Measurements from ENCODE around the gene COL6A2. TPM values are rescaled to one million over a fixed set of nuclear protein-coding genes. Genes with fewer than 3 reads are reported as not detected.

COL6A2 gene
- total and polyA plus RNA-seq, 2 experiments from 2014 or later = 509 to 832 TPM

DNA sequence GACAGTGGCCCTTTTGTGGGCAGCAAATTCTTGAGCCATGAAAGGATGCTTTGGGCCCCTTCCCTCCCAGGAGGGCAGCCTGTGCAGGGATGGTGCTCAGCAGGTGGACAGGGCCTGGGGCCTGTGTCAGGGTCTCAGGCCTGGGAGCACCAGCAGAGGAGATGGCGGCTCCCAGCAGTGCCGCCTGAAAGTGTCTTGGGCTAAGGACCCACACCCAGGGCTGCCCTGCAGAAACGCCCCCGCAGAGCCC, 33.6 kb downstream of the COL6A2 start:
- no peaks in the 10 kb centered on the region for H3K27me3 ChIP-seq
- no peaks in the 10 kb centered on the region for H4K20me1 ChIP-seq (ENCODE audit: insufficient read depth, poor library complexity, severe bottlenecking)
- H3K79me2 ChIP-seq = no peaks in the 10 kb centered on the region
- no peaks in the 10 kb centered on the region for H3K9me2 ChIP-seq (replicated peaks; ENCODE audit: insufficient read depth)
- no peaks in the 10 kb centered on the region for H3K36me3 ChIP-seq (replicated peaks; ENCODE audit: insufficient read depth, low read depth)
- no peak overlapping the region for H3K4me2 ChIP-seq
- H2AFZ ChIP-seq = no peak overlapping the region
- H3K9me3 ChIP-seq (ENCODE audit: low read depth) = no peaks in the 10 kb centered on the region
- no peak overlapping the region for H3K4me3 ChIP-seq
- no peak for DNase-seq (ENCODE audit: low spot score)
- TF ChIP-seq EZH2phosphoT487 (IDR thresholded peaks at IDR 0.05; ENCODE audit: low read depth, severe bottlenecking, unreplicated experiment) (no peak), EZH2 (IDR thresholded peaks at IDR 0.05; ENCODE audit: borderline replicate concordance) (no peak)
- TF ChIP-seq, protein P1, sequence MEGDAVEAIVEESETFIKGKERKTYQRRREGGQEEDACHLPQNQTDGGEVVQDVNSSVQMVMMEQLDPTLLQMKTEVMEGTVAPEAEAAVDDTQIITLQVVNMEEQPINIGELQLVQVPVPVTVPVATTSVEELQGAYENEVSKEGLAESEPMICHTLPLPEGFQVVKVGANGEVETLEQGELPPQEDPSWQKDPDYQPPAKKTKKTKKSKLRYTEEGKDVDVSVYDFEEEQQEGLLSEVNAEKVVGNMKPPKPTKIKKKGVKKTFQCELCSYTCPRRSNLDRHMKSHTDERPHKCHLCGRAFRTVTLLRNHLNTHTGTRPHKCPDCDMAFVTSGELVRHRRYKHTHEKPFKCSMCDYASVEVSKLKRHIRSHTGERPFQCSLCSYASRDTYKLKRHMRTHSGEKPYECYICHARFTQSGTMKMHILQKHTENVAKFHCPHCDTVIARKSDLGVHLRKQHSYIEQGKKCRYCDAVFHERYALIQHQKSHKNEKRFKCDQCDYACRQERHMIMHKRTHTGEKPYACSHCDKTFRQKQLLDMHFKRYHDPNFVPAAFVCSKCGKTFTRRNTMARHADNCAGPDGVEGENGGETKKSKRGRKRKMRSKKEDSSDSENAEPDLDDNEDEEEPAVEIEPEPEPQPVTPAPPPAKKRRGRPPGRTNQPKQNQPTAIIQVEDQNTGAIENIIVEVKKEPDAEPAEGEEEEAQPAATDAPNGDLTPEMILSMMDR (IDR thresholded peaks at IDR 0.05; ENCODE audit: poor library complexity) = no peak
- peaks cover 8% of the 10 kb centered on the region for H3K4me1 ChIP-seq (ENCODE audit: insufficient read depth)
- 92% methylated on average over 4 of the region's 4 CpGs for WGBS (ENCODE audit: low lambda C conversion rate, missing lambda C conversion rate)
- no peak overlapping the region for H3K27ac ChIP-seq

DNA sequence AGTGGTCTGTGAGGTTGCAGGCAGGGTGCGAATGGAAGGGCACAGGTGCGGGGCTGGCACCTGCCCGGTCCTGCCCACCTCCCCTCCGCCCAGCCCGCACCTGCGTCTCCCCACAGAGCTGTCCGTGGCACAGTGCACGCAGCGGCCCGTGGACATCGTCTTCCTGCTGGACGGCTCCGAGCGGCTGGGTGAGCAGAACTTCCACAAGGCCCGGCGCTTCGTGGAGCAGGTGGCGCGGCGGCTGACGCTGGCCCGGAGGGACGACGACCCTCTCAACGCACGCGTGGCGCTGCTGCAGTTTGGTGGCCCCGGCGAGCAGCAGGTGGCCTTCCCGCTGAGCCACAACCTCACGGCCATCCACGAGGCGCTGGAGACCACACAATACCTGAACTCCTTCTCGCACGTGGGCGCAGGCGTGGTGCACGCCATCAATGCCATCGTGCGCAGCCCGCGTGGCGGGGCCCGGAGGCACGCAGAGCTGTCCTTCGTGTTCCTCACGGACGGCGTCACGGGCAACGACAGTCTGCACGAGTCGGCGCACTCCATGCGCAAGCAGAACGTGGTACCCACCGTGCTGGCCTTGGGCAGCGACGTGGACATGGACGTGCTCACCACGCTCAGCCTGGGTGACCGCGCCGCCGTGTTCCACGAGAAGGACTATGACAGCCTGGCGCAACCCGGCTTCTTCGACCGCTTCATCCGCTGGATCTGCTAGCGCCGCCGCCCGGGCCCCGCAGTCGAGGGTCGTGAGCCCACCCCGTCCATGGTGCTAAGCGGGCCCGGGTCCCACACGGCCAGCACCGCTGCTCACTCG, 34.1 kb downstream of the COL6A2 start:
- H4K20me1 ChIP-seq (ENCODE audit: insufficient read depth, poor library complexity, severe bottlenecking) = no peaks in the 10 kb centered on the region
- no peaks in the 10 kb centered on the region for H3K27me3 ChIP-seq
- H3K4me3 ChIP-seq = no peak overlapping the region
- H3K27ac ChIP-seq = no peak overlapping the region
- DNase-seq (ENCODE audit: low spot score) = no peak
- no peaks in the 10 kb centered on the region for H3K36me3 ChIP-seq (replicated peaks; ENCODE audit: insufficient read depth, low read depth)
- peaks cover 8% of the 10 kb centered on the region for H3K4me1 ChIP-seq (ENCODE audit: insufficient read depth)
- H3K9me3 ChIP-seq (ENCODE audit: low read depth) = no peaks in the 10 kb centered on the region
- no peak overlapping the region for H2AFZ ChIP-seq
- no peaks in the 10 kb centered on the region for H3K9me2 ChIP-seq (replicated peaks; ENCODE audit: insufficient read depth)
- TF ChIP-seq EZH2phosphoT487 (IDR thresholded peaks at IDR 0.05; ENCODE audit: low read depth, severe bottlenecking, unreplicated experiment) = no peak
- TF ChIP-seq, protein P1 (IDR thresholded peaks at IDR 0.05; ENCODE audit: poor library complexity) = no peak
- TF ChIP-seq EZH2 (IDR thresholded peaks at IDR 0.05; ENCODE audit: borderline replicate concordance) = no peak
- 97% methylated on average over 73 of the region's 85 CpGs for WGBS (ENCODE audit: low lambda C conversion rate, missing lambda C conversion rate)
- no peak overlapping the region for H3K4me2 ChIP-seq
- H3K79me2 ChIP-seq = no peaks in the 10 kb centered on the region

DNA sequence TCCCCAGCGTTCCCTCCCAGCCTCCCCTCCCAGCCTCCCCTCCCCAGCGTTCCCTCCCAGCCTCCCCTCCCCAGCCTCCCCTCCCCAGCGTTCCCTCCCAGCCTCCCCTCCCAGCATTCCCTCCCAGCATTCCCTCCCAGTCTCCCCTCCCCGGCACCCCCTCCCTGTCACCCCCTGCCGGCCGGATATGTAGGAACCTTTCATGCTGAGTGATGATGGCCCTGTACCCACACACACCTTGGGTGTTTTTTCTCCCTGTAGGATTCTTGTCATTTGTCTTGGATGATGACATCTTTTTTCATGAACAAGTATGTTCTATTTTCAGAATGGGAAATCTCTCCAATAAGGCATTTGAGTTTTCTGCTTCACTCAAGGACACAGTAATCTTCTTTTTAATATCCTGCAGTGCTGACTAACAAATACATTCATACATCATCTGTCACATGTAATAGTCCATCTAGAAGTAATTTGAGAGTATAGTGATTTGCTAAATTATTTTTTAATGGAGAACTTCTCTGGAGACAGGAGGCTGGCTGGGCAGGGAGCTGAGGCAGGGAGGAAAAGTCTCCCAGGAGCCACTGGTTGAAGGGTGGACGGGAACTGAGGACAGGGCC, 38.0 kb downstream of the COL6A2 start:
- Histone ChIP-seq H3K4me2 (no peak overlapping the region), H3K9me2 (replicated peaks; ENCODE audit: insufficient read depth) (no peaks in the 10 kb centered on the region)

More for the DNA sequence above, 38.0 kb downstream of the COL6A2 start:
- DNase-seq (ENCODE audit: low spot score) = no peak
- no peaks in the 10 kb centered on the region for H3K79me2 ChIP-seq
- no peaks in the 10 kb centered on the region for H3K27me3 ChIP-seq
- H3K4me1 ChIP-seq (ENCODE audit: insufficient read depth) = no peaks in the 10 kb centered on the region
- no peak for TF ChIP-seq EZH2phosphoT487 (IDR thresholded peaks at IDR 0.05; ENCODE audit: low read depth, severe bottlenecking, unreplicated experiment)
- TF ChIP-seq, protein P1 (IDR thresholded peaks at IDR 0.05; ENCODE audit: poor library complexity) = no peak
- no peak for TF ChIP-seq EZH2 (IDR thresholded peaks at IDR 0.05; ENCODE audit: borderline replicate concordance)
- no peak overlapping the region for H3K27ac ChIP-seq
- 90% methylated on average over 3 of the region's 7 CpGs for WGBS (ENCODE audit: low lambda C conversion rate, missing lambda C conversion rate)
- H4K20me1 ChIP-seq (ENCODE audit: insufficient read depth, poor library complexity, severe bottlenecking) = no peaks in the 10 kb centered on the region
- H2AFZ ChIP-seq = no peak overlapping the region
- H3K9me3 ChIP-seq (ENCODE audit: low read depth) = no peaks in the 10 kb centered on the region
- H3K4me3 ChIP-seq = no peak overlapping the region
- no peaks in the 10 kb centered on the region for H3K36me3 ChIP-seq (replicated peaks; ENCODE audit: insufficient read depth, low read depth)
